Gastroesophageal sphincter (tissue), 3 donors: ENCODE data around the gene PSMB9.

ENCODE experiments used
- CTCF ChIP-seq, 4 experiments: fragments of 200-600 bp in 2 of 4; fragments of 450-650 bp in 2 of 4; sonication (generic) in 1 of 4; IDR thresholded peaks; one replicate each; pipeline ENCODE4 v1.5.1; 2017 to 2019; ENCODE audit warnings: antibody characterized with exemption in 4 of 4, mild to moderate bottlenecking in 2 of 4, moderate library complexity in 2 of 4
- EP300 ChIP-seq: sonication (generic); formaldehyde crosslinking; IDR thresholded peaks from one replicate; pipeline ENCODE4 v1.6.1; 2017; ENCODE audit warnings: antibody characterized with exemption, mild to moderate bottlenecking
- POLR2A ChIP-seq, 2 donors: fragments of 450-650 bp; IDR thresholded peaks; one replicate each; pipeline ENCODE4 v1.6.1; 2017; ENCODE audit warnings: antibody characterized with exemption in 2 of 2, mild to moderate bottlenecking in 2 of 2, moderate library complexity in 1 of 2

- TF ChIP-seq EP300 (no peak), POLR2A (IDR thresholded peaks at IDR 0.05) (no peak), CTCF (IDR thresholded peaks at IDR 0.05) (no peak)
These were observed 36.8 kb downstream of the PSMB9 start for GRCh38 chr6:32890831-32891230.
